Jurkat, Clone E6-1 (cell line): ENCODE measurements around the gene CCDC91. TPM values are rescaled to one million over a fixed set of nuclear protein-coding genes. Genes with fewer than 3 reads are reported as not detected.

Experiments used
- DNase-seq: peaks from one replicate; pipeline ENCODE4 v3.0.0-alpha.2; 2011; ENCODE audit warnings: low read depth, low spot score
- H3K4me3 ChIP-seq: 2 replicates; pipeline ENCODE4 v1.5.1; 2011; ENCODE audit warnings: mild to moderate bottlenecking, low read length, control low read depth, moderate library complexity
- polyA plus RNA-seq: library from polyadenylated mRNA; unstranded; fragments of >200 nt; gene quantifications from one replicate; pipeline ENCODE4 v1.2.1, GENCODE V29; 2012; ENCODE audit warnings: missing spikeins; ENCODE audit not compliant: insufficient read length, insufficient read depth

The CCDC91 gene, protein sequence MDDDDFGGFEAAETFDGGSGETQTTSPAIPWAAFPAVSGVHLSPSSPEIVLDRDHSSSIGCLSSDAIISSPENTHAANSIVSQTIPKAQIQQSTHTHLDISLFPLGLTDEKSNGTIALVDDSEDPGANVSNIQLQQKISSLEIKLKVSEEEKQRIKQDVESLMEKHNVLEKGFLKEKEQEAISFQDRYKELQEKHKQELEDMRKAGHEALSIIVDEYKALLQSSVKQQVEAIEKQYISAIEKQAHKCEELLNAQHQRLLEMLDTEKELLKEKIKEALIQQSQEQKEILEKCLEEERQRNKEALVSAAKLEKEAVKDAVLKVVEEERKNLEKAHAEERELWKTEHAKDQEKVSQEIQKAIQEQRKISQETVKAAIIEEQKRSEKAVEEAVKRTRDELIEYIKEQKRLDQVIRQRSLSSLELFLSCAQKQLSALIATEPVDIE
- 18.5 TPM for polyA plus RNA-seq

- H3K4me3 ChIP-seq = peak within 1 kb of the TSS; percentile 92
- peak; percentile 79 for DNase-seq
Measured at GRCh38 chr12:28190321-28191050, at the start of gene CCDC91. Gene CCDC91 (plus strand): TSS chr12:28190456. CDS start chr12:28257216, 66,760 bp downstream.

DNA sequence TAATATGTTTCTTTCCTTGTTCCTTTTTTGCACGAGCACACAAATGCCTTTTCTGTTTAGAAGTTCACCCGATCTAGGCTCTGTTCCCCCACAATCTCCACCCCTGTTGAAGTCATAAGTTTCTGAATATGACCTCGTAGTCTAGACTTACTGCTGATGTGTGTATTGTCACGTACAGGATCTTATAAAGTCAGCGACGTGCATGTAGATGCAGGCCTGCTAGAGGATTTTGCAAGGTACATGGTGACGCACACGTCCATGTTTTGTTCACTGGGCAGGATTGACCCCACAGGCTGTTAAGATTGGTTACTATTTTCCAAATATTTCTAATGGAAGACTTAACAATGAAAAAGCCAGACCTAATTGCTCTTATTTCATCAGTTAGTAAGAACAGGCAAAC is 46.2 kb upstream of the CCDC91 start:
- H3K4me3 ChIP-seq = no peak overlapping the region
- DNase-seq = no peak

DNA sequence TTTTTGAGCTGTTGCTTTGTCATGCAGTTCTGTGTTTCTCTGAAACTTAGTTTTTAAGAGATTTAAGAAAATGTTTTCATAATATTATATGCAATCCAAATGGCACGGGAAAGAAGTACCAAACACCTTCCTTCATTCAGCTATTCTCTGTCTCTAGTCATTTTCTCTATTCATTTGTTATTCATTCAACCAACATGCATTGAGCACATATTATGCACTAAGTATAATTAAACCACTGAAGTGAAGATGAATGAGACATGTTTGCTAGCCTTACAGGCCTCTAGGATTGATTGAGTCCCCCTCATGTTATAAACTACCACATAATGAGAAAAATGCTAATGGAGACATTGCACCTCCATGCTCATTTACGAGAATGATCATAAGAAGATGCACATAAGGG is 45.7 kb upstream of the CCDC91 start:
- H3K4me3 ChIP-seq = no peak overlapping the region
- DNase-seq = no peak

GRCh38 chr12:28145216-28145615 is 45.0 kb upstream of the CCDC91 start:
- no peak for DNase-seq
- H3K4me3 ChIP-seq = no peak overlapping the region

GRCh38 chr12:28149279-28149678 is 41.0 kb upstream of the CCDC91 start:
- no peak for DNase-seq

DNA sequence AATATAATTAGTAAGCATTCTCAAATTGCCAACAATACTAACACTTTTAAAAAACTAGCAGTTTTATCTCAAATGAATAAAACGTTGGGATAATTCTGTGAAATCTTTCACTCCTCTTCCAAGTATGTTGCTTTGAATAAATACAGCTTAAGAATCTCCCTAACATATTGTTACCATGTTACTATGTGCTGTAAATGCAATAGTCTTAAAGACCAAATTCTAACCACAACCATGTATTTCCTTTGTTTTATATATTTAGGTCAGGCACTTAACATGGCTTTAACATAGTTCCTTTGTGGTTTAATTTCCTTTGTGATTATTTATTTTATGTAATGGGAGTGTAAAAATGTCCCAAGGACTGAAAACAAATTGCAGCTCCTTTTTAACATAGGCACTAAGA is 33.9 kb upstream of the CCDC91 start:
- DNase-seq = no peak
- H3K4me3 ChIP-seq = no peak overlapping the region

More at GRCh38 chr12:28149279-28149678, 41.0 kb upstream of the CCDC91 start:
- H3K4me3 ChIP-seq = no peak overlapping the region

GRCh38 chr12:28156804-28157203 is 33.5 kb upstream of the CCDC91 start:
- DNase-seq = no peak
- no peak overlapping the region for H3K4me3 ChIP-seq

GRCh38 chr12:28158353-28158752 is 31.9 kb upstream of the CCDC91 start:
- no peak for DNase-seq
- no peak overlapping the region for H3K4me3 ChIP-seq

DNA sequence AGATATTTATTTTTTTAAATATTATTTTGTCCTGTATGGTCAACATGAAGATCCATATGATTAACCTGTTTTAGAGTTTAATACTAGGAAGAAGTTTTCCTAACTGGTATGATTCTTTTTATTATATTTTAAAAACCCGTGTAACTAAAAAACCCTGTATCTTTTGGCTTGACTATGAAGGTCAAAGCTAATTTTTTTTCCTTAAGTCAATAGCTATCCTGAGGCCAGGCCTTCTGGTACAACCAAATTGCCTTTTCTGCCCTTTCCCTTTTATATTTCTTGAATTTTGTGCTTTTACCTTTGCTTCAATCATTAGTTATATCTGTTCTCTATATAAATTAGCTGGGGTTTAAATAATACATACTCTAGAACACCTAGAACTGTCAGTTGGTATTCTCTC is 30.6 kb upstream of the CCDC91 start:
- DNase-seq = no peak
- H3K4me3 ChIP-seq = no peak overlapping the region

DNA sequence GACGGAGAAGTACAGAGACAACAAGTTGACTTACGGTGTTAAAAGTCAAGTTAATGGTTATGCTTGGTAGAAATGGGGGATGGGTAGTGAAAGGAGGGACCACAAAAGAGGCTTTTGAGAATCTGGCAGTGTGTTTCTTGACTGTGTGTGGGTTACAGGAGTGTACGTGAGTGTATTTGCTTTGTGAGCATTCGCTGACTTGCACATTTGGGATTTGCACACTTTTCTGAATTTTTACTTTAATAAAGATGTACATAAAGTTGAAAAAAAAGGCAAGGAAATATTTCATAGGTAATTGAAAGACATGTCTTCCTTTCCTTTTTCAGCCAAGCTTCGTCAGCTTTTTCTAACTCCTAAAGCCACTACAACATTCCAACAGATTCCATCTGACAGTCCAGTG is 28.6 kb upstream of the CCDC91 start:
- no peak overlapping the region for H3K4me3 ChIP-seq
- DNase-seq = no peak

DNA sequence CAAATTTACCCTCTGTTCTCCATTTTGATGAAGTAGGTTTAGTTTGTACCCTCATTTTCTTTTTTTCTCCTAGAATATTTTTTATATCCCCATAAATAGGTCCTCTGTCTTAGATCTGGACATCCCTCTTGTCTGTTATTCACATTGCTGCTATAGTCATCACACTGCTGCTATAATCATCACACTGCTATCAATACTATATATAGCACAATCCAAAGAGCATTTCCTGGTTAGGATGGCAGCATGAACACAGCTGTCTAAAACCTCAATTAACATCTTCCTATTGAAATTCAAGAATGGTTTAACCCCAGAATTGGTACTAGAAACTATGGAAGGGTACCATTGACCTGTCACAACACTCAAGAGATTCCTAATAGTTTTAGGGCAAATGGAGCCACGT is 27.6 kb upstream of the CCDC91 start:
- DNase-seq = no peak
- H3K4me3 ChIP-seq = no peak overlapping the region

GRCh38 chr12:28164644-28165275 is 25.5 kb upstream of the CCDC91 start:
- DNase-seq = no peak

DNA sequence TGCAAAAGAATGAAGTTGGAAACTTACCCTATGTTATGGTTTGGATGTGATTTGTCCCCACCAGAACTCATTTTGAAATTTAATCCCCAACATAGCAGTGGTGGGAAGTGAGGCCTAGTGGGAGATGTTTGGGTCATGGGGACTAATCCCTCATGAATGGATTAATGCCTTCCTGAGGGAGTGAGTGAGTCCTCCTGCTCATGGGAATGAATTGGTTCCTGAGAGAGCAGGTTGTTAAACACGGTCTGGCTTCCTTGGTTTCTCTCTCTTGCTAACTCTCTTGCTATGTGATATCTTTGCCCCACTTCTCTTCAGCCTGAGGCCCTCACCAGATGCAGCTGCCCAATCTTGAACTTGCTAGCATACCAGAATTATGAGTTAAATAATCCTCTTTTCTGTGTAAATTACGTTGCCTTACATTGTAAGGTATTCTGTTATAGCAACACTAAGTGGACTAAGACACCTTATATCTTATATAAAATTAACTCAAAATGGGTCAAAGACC is 22.2 kb upstream of the CCDC91 start:
- no peak for DNase-seq
- H3K4me3 ChIP-seq = no peak overlapping the region

More at GRCh38 chr12:28164644-28165275, 25.5 kb upstream of the CCDC91 start:
- H3K4me3 ChIP-seq = no peak overlapping the region

DNA sequence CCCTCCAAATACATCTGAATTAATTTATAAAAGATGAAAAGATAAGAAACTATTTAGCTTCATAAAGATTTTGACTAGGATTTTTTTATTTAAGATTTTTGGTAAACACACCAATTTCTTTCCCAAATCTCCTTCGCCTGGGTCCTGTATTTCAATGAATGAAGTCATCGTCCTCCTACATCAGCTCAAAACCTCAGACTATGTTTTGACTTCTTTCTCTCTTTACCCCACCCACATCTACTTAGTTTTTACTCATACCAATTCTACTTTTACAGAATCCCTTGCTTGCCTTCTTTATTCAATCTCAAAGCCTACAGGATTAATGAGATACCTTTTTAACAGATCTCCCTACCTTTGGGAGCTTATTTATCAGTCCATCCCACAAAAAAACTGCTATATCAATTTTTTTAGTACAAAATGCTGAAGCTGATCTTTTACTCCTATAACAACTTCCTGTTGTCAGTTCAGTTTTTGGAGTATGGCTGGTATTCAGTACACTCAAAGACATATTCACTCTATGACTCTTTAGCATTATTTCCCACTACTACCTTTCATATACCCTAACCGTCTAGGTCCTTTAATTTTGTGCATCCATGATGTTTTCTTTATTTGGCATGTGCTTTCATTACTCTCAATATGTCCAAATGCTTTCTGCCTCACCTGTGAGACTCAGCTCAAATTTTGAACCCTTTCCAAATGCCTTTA is 18.7 kb upstream of the CCDC91 start:
- DNase-seq = no peak
- no peak overlapping the region for H3K4me3 ChIP-seq

DNA sequence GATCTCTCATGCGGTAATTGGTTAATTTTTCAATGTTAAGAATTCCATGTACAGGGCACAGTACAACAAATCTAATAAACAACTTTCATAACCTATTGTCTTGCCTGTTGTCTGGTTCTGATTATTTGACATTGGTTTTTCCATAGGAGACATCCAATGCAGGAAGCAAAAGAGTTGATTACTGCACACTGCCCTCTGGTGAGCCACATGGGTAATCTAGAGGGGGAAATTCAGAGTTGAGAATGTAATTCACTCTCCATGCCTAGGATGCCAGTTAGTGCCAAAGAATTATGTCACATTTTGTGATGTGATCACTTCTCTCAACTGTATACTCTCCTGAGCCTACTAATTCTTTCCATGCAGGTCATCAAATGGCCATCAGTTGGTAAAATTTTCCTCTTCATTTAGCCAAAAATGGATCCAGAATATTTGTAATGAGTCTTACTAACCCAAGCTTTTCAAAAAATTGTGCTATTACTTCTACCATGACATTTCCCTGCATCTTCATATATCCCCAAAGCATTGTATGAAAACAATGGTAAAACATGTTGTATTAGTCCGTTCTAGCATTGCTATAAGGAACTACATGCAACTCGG is 17.7 kb upstream of the CCDC91 start:
- peak; percentile 14 for DNase-seq
- H3K4me3 ChIP-seq = no peak overlapping the region

- DNase-seq = no peak
- no peak overlapping the region for H3K4me3 ChIP-seq
Measured at GRCh38 chr12:28173440-28173839, 16.8 kb upstream of the CCDC91 start.

- no peak overlapping the region for H3K4me3 ChIP-seq
Measured at GRCh38 chr12:28175098-28175589, 15.1 kb upstream of the CCDC91 start.

DNA sequence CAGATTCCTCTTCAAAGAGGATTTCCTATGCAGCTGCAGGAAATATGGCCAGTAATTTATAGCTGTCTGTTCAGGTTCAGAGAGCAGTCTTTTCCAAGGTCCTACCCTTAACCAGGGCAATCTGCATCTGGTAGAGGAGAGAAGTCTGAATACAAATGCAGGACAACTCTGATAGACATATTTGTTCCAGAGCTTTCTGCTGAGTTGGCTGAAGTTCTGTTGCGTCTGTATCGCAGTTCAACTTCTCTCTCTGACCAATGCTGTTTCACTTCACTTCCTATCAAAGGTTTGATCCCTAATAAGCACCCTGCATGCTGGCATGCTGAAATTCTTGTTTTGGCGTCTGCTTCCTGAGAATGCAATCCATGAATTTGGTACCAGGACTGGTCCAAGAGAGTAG is 14.0 kb upstream of the CCDC91 start:
- DNase-seq = no peak
- no peak overlapping the region for H3K4me3 ChIP-seq

More at GRCh38 chr12:28175098-28175589, 15.1 kb upstream of the CCDC91 start:
- DNase-seq = no peak
